GM21529 (cell line): ENCODE results near the gene STK24.
"Not testable (repeated sequence)": the region's sequence is repeated elsewhere in the genome, so short reads cannot be mapped to it uniquely, and the experiment has no call there.

ENCODE experiments used
- ATAC-seq: cut with Tn5 transposase; IDR thresholded peaks from one replicate; pipeline ENCODE4 v1.9.1; 2021; ENCODE audit not compliant: unreplicated experiment

The STK24 gene

GRCh38 chr13:98415326-98416070 is 161.4 kb downstream of the STK24 start:
- ATAC-seq, result no peak

GRCh38 chr13:98413796-98414195 is 163.1 kb downstream of the STK24 start:
- ATAC-seq, result no peak

GRCh38 chr13:98413278-98413677 is 163.6 kb downstream of the STK24 start:
- not testable (repeated sequence) for ATAC-seq

GRCh38 chr13:98411617-98412265 is 165.2 kb downstream of the STK24 start:
- no peak for ATAC-seq

- no peak for ATAC-seq
Observed at GRCh38 chr13:98411013-98411412, 165.9 kb downstream of the STK24 start.

- ATAC-seq, result no peak
Observed at GRCh38 chr13:98410612-98411011, 166.3 kb downstream of the STK24 start.

- no peak for ATAC-seq
Observed at GRCh38 chr13:98409281-98409680, 167.6 kb downstream of the STK24 start.

- ATAC-seq, result no peak
Observed at GRCh38 chr13:98407575-98407974, 169.3 kb downstream of the STK24 start.

- ATAC-seq, result no peak
Observed at GRCh38 chr13:98406971-98407370, 169.9 kb downstream of the STK24 start.

- no peak for ATAC-seq
Observed at GRCh38 chr13:98406427-98406826, 170.5 kb downstream of the STK24 start.

GRCh38 chr13:98405690-98406344 is 171.1 kb downstream of the STK24 start:
- ATAC-seq, result no peak

- ATAC-seq, result no peak
Observed at GRCh38 chr13:98405107-98405571, 171.8 kb downstream of the STK24 start.

GRCh38 chr13:98403076-98403475 is 173.8 kb downstream of the STK24 start:
- ATAC-seq, result no peak

- ATAC-seq, result no peak
Observed at GRCh38 chr13:98401934-98402333, 175.0 kb downstream of the STK24 start.

- ATAC-seq, result no peak
Observed at GRCh38 chr13:98399756-98400155, 177.2 kb downstream of the STK24 start.

- ATAC-seq, result no peak
Observed at GRCh38 chr13:98398581-98398980, 178.3 kb downstream of the STK24 start.

- no peak for ATAC-seq
Observed at GRCh38 chr13:98397861-98398260, 179.0 kb downstream of the STK24 start.

- no peak for ATAC-seq
Observed at GRCh38 chr13:98397221-98397620, 179.7 kb downstream of the STK24 start.

- no peak for ATAC-seq
Observed at GRCh38 chr13:98396071-98396710, 180.7 kb downstream of the STK24 start.
